KMS-11 (cell line): ENCODE results near the gene MAP7.

Source experiments
- H2AFZ ChIP-seq: fragments of 200-600 bp; sonication (generic); 2 replicates; pipeline ENCODE4 v1.6.1; 2016; ENCODE audit warnings: antibody characterized with exemption, mixed run types, low read depth
- H3K27ac ChIP-seq: fragments of 200-600 bp; sonication (generic); 2 replicates; pipeline ENCODE4 v1.6.1; 2016; ENCODE audit warnings: mild to moderate bottlenecking, mixed run types
- H3K27me3 ChIP-seq: fragments of 200-600 bp; sonication (generic); 2 replicates; pipeline ENCODE4 v1.6.1; 2017; ENCODE audit warnings: mild to moderate bottlenecking, low read depth, mixed run types, moderate library complexity; ENCODE audit not compliant: insufficient read depth
- H3K36me3 ChIP-seq: fragments of 200-600 bp; sonication (generic); 2 replicates; pipeline ENCODE4 v1.6.1; 2017; ENCODE audit warnings: mild to moderate bottlenecking, mixed run types; ENCODE audit not compliant: insufficient read depth
- H3K4me1 ChIP-seq: fragments of 200-600 bp; sonication (generic); 2 replicates; pipeline ENCODE4 v1.6.1; 2016; ENCODE audit warnings: mild to moderate bottlenecking, low read depth, mixed run types; ENCODE audit not compliant: poor library complexity, severe bottlenecking
- H3K4me2 ChIP-seq: fragments of 200-600 bp; sonication (generic); 2 replicates; pipeline ENCODE4 v1.7.0; 2016; ENCODE audit warnings: mild to moderate bottlenecking, mixed run types
- H3K4me3 ChIP-seq: fragments of 200-600 bp; sonication (generic); IDR thresholded peaks from 2 replicates; pipeline ENCODE4 v1.6.1; 2017; ENCODE audit warnings: low read depth, low read length, mixed read lengths; ENCODE audit not compliant: insufficient read depth
- H3K79me2 ChIP-seq: fragments of 200-600 bp; sonication (generic); 2 replicates; pipeline ENCODE4 v1.6.1; 2016; ENCODE audit warnings: low read depth, mixed run types; ENCODE audit not compliant: insufficient read depth
- H3K9ac ChIP-seq: fragments of 200-600 bp; sonication (generic); 2 replicates; pipeline ENCODE4 v1.6.1; 2016; ENCODE audit warnings: mild to moderate bottlenecking, mixed run types
- H4K20me1 ChIP-seq: fragments of 200-600 bp; sonication (generic); 2 replicates; pipeline ENCODE4 v1.6.1; 2016; ENCODE audit warnings: mild to moderate bottlenecking, mixed run types; ENCODE audit not compliant: insufficient read depth
- CTCF ChIP-seq: fragments of 200-600 bp; sonication (generic); conservative IDR thresholded peaks from 2 replicates; pipeline ENCODE4 v1.6.1; 2017; ENCODE audit warnings: low read depth, mild to moderate bottlenecking, antibody characterized with exemption, low read length, moderate library complexity, mixed read lengths

The MAP7 gene

GRCh38 chr6:136511397-136511796, 38.8 kb downstream of the MAP7 start:
- no peak overlapping the region for H3K4me3 ChIP-seq
- no peak overlapping the region; the same call in 1 of the 2 replicates for H3K4me2 ChIP-seq
- no peaks in the 10 kb centered on the region for H3K27me3 ChIP-seq
- H3K27ac ChIP-seq, result no peak overlapping the region
- no peak overlapping the region for H3K9ac ChIP-seq
- H2AFZ ChIP-seq, result no peak overlapping the region
- peaks cover 22% of the 10 kb centered on the region for H3K4me1 ChIP-seq
- no peaks in the 10 kb centered on the region for H3K79me2 ChIP-seq
- no peaks in the 10 kb centered on the region for H4K20me1 ChIP-seq
- no peak for TF ChIP-seq CTCF
- no peaks in the 10 kb centered on the region for H3K36me3 ChIP-seq

- Histone ChIP-seq H4K20me1 (no peaks in the 10 kb centered on the region), H3K36me3 (no peaks in the 10 kb centered on the region), H3K9ac (no peak overlapping the region), H2AFZ (no peak overlapping the region), H3K4me1 (peaks cover 22% of the 10 kb centered on the region), H3K27ac (no peak overlapping the region), H3K27me3 (no peaks in the 10 kb centered on the region), H3K4me2 (peak overlapping the region; percentile 25; the same call in 1 of the 2 replicates), H3K4me3 (no peak overlapping the region), H3K79me2 (no peaks in the 10 kb centered on the region)
- TF ChIP-seq CTCF, result no peak
Measured at GRCh38 chr6:136510782-136511181, 39.4 kb downstream of the MAP7 start.

- no peaks in the 10 kb centered on the region for H3K79me2 ChIP-seq
- no peak overlapping the region for H3K4me2 ChIP-seq
- no peaks in the 10 kb centered on the region for H4K20me1 ChIP-seq
- TF ChIP-seq CTCF, result no peak
- no peaks in the 10 kb centered on the region for H3K27me3 ChIP-seq
- H2AFZ ChIP-seq, result no peak overlapping the region
- H3K4me3 ChIP-seq, result no peak overlapping the region
- no peak overlapping the region for H3K27ac ChIP-seq
- H3K4me1 ChIP-seq, result peaks cover 22% of the 10 kb centered on the region
- H3K9ac ChIP-seq, result no peak overlapping the region
- H3K36me3 ChIP-seq, result no peaks in the 10 kb centered on the region
Measured at GRCh38 chr6:136510299-136510698, 39.9 kb downstream of the MAP7 start.

GRCh38 chr6:136508725-136509392, 41.4 kb downstream of the MAP7 start:
- no peaks in the 10 kb centered on the region for H3K36me3 ChIP-seq
- H2AFZ ChIP-seq, result no peak overlapping the region
- no peak overlapping the region for H3K4me3 ChIP-seq
- H4K20me1 ChIP-seq, result no peaks in the 10 kb centered on the region
- no peak for TF ChIP-seq CTCF
- H3K4me2 ChIP-seq, result no peak overlapping the region
- no peaks in the 10 kb centered on the region for H3K27me3 ChIP-seq
- peaks cover 22% of the 10 kb centered on the region for H3K4me1 ChIP-seq
- H3K79me2 ChIP-seq, result no peaks in the 10 kb centered on the region
- no peak overlapping the region for H3K9ac ChIP-seq
- no peak overlapping the region for H3K27ac ChIP-seq
